GM10248 (cell line): ENCODE measurements around the gene PRSS12.

ENCODE experiments used
- CTCF ChIA-PET: fragments of 300-600 bp; sonication (Branson Sonifier 250); formaldehyde crosslinking; extraction: SDS; loops from one replicate; lab custom pipeline; 2021; ENCODE audit warnings: antibody characterized with exemption; lab: Yijun Ruan, JAX
- POLR2A ChIA-PET: fragments of 350-650 bp; sonication (Branson Sonifier 250); formaldehyde crosslinking; extraction: SDS; loops from one replicate; lab custom pipeline; 2020; ENCODE audit warnings: antibody characterized with exemption; lab: Yijun Ruan, JAX
- DNase-seq: peaks from one replicate; pipeline ENCODE4 v3.0.0; 2012; ENCODE audit errors: extremely low spot score
- TF ChIP-seq, protein P1 (sequence below): IDR thresholded peaks from 2 replicates; pipeline ENCODE4 v1.5.1; 2012; ENCODE audit warnings: mild to moderate bottlenecking, low read depth; ENCODE audit errors: extremely low read depth, missing control alignments, control extremely low read depth

The PRSS12 gene

DNA sequence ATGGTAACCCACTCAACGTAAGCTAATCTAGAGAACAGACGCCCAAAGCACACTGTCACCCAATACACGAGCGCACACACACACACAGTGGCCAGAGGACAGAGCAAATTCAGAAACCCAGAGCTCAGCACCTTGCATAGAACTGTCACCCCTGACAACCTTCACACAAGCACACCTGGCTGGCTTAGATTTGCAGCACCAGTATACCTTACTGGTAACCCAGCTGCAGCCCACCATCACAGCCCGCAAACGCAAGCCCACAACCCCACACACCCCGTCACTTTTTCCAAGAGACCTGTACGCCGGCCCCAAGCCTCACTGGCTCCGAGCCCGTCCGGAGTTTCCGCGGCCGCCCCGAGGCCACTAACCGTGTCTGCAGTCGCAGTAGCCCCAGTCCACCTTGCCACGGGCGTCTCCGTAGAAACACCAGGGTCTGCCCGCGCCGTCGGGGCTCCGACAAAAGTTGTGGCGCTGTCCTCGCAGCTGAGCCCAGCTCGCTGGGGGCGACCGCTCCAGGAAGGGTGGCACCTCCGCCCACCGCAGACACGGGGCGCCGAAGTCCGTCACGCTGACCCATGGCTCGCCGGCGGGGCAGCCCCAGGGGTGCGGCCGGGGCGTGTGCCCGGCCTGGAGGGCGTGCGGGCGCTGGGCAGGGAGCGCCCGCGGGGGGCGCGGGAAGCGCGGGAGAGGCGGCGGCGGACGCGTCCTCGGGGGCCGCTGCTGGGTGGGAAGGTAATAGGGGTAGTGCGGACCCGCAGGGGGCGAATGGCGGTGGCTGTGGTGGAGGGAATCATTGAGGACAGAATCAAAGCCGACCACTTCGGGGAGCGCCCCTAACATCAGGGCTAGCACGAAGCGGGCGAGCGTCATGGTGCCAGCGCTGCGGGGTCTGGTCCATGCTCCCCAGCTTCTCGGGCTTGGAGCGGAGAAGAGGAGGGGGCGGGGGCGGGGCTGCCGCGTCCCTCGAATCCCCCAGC is 664 bp downstream of the PRSS12 start:
- TF ChIP-seq, protein P1, sequence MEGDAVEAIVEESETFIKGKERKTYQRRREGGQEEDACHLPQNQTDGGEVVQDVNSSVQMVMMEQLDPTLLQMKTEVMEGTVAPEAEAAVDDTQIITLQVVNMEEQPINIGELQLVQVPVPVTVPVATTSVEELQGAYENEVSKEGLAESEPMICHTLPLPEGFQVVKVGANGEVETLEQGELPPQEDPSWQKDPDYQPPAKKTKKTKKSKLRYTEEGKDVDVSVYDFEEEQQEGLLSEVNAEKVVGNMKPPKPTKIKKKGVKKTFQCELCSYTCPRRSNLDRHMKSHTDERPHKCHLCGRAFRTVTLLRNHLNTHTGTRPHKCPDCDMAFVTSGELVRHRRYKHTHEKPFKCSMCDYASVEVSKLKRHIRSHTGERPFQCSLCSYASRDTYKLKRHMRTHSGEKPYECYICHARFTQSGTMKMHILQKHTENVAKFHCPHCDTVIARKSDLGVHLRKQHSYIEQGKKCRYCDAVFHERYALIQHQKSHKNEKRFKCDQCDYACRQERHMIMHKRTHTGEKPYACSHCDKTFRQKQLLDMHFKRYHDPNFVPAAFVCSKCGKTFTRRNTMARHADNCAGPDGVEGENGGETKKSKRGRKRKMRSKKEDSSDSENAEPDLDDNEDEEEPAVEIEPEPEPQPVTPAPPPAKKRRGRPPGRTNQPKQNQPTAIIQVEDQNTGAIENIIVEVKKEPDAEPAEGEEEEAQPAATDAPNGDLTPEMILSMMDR: no peak
- peak; percentile 36 for DNase-seq
- CTCF ChIA-PET: interaction anchor here (0.6 to 6.0 kb wide), 18 partner anchors 10 to 420 kb away, joined by 3 to 73 read pairs (median 4); no protein-coding TSS in a partner anchor
- POLR2A ChIA-PET: interaction anchor here (0.6 kb wide), 1 partner anchor 1978 kb away, joined by 5 read pairs; no protein-coding TSS in a partner anchor

DNA sequence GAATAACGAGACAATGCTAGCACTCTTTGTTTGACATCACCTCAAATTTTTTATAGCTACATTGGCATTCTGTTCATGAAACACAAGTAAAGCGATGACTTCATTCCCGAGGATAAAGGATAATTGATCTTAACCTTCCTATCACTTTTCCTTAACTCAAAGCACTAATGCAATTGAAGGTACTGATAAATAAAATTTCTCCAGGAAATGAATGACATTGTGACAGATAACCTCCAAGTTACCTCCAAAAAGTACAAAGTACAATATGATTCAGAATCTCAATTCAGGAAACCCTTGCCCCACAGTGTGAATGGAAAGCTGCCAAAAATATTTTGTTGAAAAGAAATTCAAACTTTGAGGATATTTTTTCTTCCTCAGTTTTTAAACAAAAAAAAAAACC is 1.8 kb downstream of the PRSS12 start:
- ChIA-PET CTCF (interaction anchor here (1.2 to 6.0 kb wide), 4 partner anchors 10 to 70 kb away, joined by 5 to 73 read pairs (median 8); no protein-coding TSS in a partner anchor), POLR2A (no interaction called here)
- TF ChIP-seq, protein P1: no peak
- DNase-seq: no peak

- POLR2A ChIA-PET: no interaction called here
- CTCF ChIA-PET: interaction anchor here (1.0 to 1.2 kb wide), 2 partner anchors 13 to 28 kb away, joined by 3 read pairs; no protein-coding TSS in a partner anchor
- TF ChIP-seq, protein P1: no peak
- DNase-seq: no peak
Measured at GRCh38 chr4:118348886-118349285, 3.9 kb downstream of the PRSS12 start.

GRCh38 chr4:118346495-118346894 is 6.3 kb downstream of the PRSS12 start:
- ChIA-PET CTCF (no interaction called here), POLR2A (no interaction called here)
- DNase-seq: no peak
- TF ChIP-seq, protein P1: no peak

- POLR2A ChIA-PET: no interaction called here
- DNase-seq: no peak
- TF ChIP-seq, protein P1: no peak
- CTCF ChIA-PET: interaction anchor here (10.1 kb wide), 1 partner anchor 7 kb away, joined by 73 read pairs; the partner anchor contains the start of gene PRSS12
Measured at GRCh38 chr4:118345813-118346212, 7.0 kb downstream of the PRSS12 start.

GRCh38 chr4:118344801-118345200 is 8.0 kb downstream of the PRSS12 start:
- TF ChIP-seq, protein P1: no peak
- ChIA-PET CTCF (interaction anchor here (0.8 to 10.1 kb wide), 2 partner anchors 8 to 16 kb away, joined by 3 to 73 read pairs; partner anchors contain the start of gene PRSS12), POLR2A (no interaction called here)
- DNase-seq: no peak
